ENCODE data around the gene ZNF630. TPM values are rescaled to one million over a fixed set of nuclear protein-coding genes. Genes with fewer than 3 reads are reported as not detected.
A peak's percentile ranks its signal among the peaks of the same experiment; 100 is the strongest.
"Not testable (repeated sequence)": the region's sequence is repeated elsewhere in the genome, so short reads cannot be mapped to it uniquely, and the experiment has no call there.

The ZNF630 gene
- total RNA-seq, 1 experiment from 2014 or later = 0.10 TPM

GRCh38 chrX:48030237-48030636, 41.2 kb downstream of the ZNF630 start:
- DNase-seq (ENCODE audit: low spot score) = no peak

GRCh38 chrX:48028091-48028490, 43.3 kb downstream of the ZNF630 start:
- no peak for DNase-seq (ENCODE audit: low spot score)

- not testable (repeated sequence) for DNase-seq (ENCODE audit: low spot score)
Measured at GRCh38 chrX:48027545-48027944, 43.9 kb downstream of the ZNF630 start.

GRCh38 chrX:48025561-48025960, 45.9 kb downstream of the ZNF630 start:
- DNase-seq (ENCODE audit: low spot score) = peak; percentile 86

GRCh38 chrX:48022738-48023137, 48.7 kb downstream of the ZNF630 start:
- DNase-seq (ENCODE audit: low spot score) = no peak

- no peak for DNase-seq (ENCODE audit: low spot score)
Measured at GRCh38 chrX:48022100-48022499, 49.3 kb downstream of the ZNF630 start.

- peak; percentile 86 for DNase-seq (ENCODE audit: low spot score)
Measured at GRCh38 chrX:48021026-48021900, 50.2 kb downstream of the ZNF630 start.

- not testable (repeated sequence) for DNase-seq (ENCODE audit: low spot score)
Measured at GRCh38 chrX:48020472-48020871, 51.0 kb downstream of the ZNF630 start.

GRCh38 chrX:48019892-48020291, 51.5 kb downstream of the ZNF630 start:
- DNase-seq (ENCODE audit: low spot score) = not testable (repeated sequence)

- DNase-seq (ENCODE audit: low spot score) = not testable (repeated sequence)
Measured at GRCh38 chrX:48016583-48017310, 54.7 kb downstream of the ZNF630 start.

GRCh38 chrX:48009445-48009960, 61.9 kb downstream of the ZNF630 start:
- DNase-seq (ENCODE audit: low spot score) = not testable (repeated sequence)

Other genes starting within 250 kb of the ZNF630 start
- 5.5 and 7.4 TPM in 2 replicates for gene ZNF81, start 234.7 kb downstream of the ZNF630 start, total RNA-seq (2014; rRNA removed; shearing (Covaris generic))
- 0.81 and 0.83 TPM in 2 replicates for gene ZNF182, start 67.7 kb downstream of the ZNF630 start, total RNA-seq (2014; rRNA removed; shearing (Covaris generic))
- gene SPACA5, start 64.7 kb downstream of the ZNF630 start, total RNA-seq (2014; rRNA removed; shearing (Covaris generic)) = not detected in 2 replicates
- not detected in 2 replicates for gene SPACA5B, start 59.0 kb upstream of the ZNF630 start, total RNA-seq (2014; rRNA removed; shearing (Covaris generic))
- not detected in 2 replicates for gene SSX5, start 125.2 kb upstream of the ZNF630 start, total RNA-seq (2014; rRNA removed; shearing (Covaris generic))
- gene SSX1, start 183.8 kb upstream of the ZNF630 start, total RNA-seq (2014; rRNA removed; shearing (Covaris generic)) = not detected in 2 replicates